ENCODE results near the gene BACE1-AS.
"Not testable (repeated sequence)": the region's sequence is repeated elsewhere in the genome, so short reads cannot be mapped to it uniquely, and the experiment has no call there.

BACE1-AS gene

GRCh38 chr11:117269856-117270255 lies 21.3 kb upstream of the BACE1-AS start:
- DNase-seq (ENCODE audit: insufficient read length, low spot score) (no peak), FAIRE-seq (no peak)
- TF ChIP-seq POLR2AphosphoS5 (IDR thresholded peaks at IDR 0.05; ENCODE audit: low read depth, low read length), result no peak
- no peak for TF ChIP-seq PAX5 (IDR thresholded peaks at IDR 0.05; ENCODE audit: insufficient read depth, low read length, severe bottlenecking)
- TF ChIP-seq POLR2A (IDR thresholded peaks at IDR 0.05; ENCODE audit: low read depth, low read length), result no peak
- TF ChIP-seq SPI1 (IDR thresholded peaks at IDR 0.05; ENCODE audit: low read depth, low read length), result no peak
- no peak for TF ChIP-seq TAF1 (IDR thresholded peaks at IDR 0.05; ENCODE audit: low read depth, low read length)
- no peak for TF ChIP-seq POU2F2 (IDR thresholded peaks at IDR 0.05; ENCODE audit: low read depth, low read length)

- no peak for DNase-seq (ENCODE audit: insufficient read length, low spot score)
- FAIRE-seq, result no peak
- TF ChIP-seq POU2F2 (IDR thresholded peaks at IDR 0.05; ENCODE audit: low read depth, low read length) (no peak), POLR2A (IDR thresholded peaks at IDR 0.05; ENCODE audit: low read depth, low read length) (no peak), POLR2AphosphoS5 (IDR thresholded peaks at IDR 0.05; ENCODE audit: low read depth, low read length) (no peak), PAX5 (IDR thresholded peaks at IDR 0.05; ENCODE audit: insufficient read depth, low read length, severe bottlenecking) (no peak), TAF1 (IDR thresholded peaks at IDR 0.05; ENCODE audit: low read depth, low read length) (no peak), SPI1 (IDR thresholded peaks at IDR 0.05; ENCODE audit: low read depth, low read length) (no peak)
Observed at GRCh38 chr11:117271208-117271607, 19.9 kb upstream of the BACE1-AS start.

- not testable (repeated sequence) for FAIRE-seq; DNase-seq (ENCODE audit: insufficient read length, low spot score)
Observed at GRCh38 chr11:117272175-117272574, 19.0 kb upstream of the BACE1-AS start.

- no peak for DNase-seq (ENCODE audit: insufficient read length, low spot score)
- FAIRE-seq, result no peak
- no peak for TF ChIP-seq POLR2A (IDR thresholded peaks at IDR 0.05; ENCODE audit: low read depth, low read length)
- no peak for TF ChIP-seq POLR2AphosphoS5 (IDR thresholded peaks at IDR 0.05; ENCODE audit: low read depth, low read length)
- TF ChIP-seq PAX5 (IDR thresholded peaks at IDR 0.05; ENCODE audit: insufficient read depth, low read length, severe bottlenecking), result no peak
- TF ChIP-seq SPI1 (IDR thresholded peaks at IDR 0.05; ENCODE audit: low read depth, low read length), result no peak
- TF ChIP-seq TAF1 (IDR thresholded peaks at IDR 0.05; ENCODE audit: low read depth, low read length), result no peak
- TF ChIP-seq POU2F2 (IDR thresholded peaks at IDR 0.05; ENCODE audit: low read depth, low read length), result no peak
Observed at GRCh38 chr11:117273550-117274289, 17.4 kb upstream of the BACE1-AS start.

- DNase-seq (ENCODE audit: insufficient read length, low spot score), result no peak
- FAIRE-seq, result no peak
- no peak for TF ChIP-seq SPI1 (IDR thresholded peaks at IDR 0.05; ENCODE audit: low read depth, low read length)
- no peak for TF ChIP-seq POLR2A (IDR thresholded peaks at IDR 0.05; ENCODE audit: low read depth, low read length)
- TF ChIP-seq TAF1 (IDR thresholded peaks at IDR 0.05; ENCODE audit: low read depth, low read length), result no peak
- TF ChIP-seq POU2F2 (IDR thresholded peaks at IDR 0.05; ENCODE audit: low read depth, low read length), result no peak
- no peak for TF ChIP-seq PAX5 (IDR thresholded peaks at IDR 0.05; ENCODE audit: insufficient read depth, low read length, severe bottlenecking)
- TF ChIP-seq POLR2AphosphoS5 (IDR thresholded peaks at IDR 0.05; ENCODE audit: low read depth, low read length), result no peak
Observed at GRCh38 chr11:117278347-117278746, 12.8 kb upstream of the BACE1-AS start.

- DNase-seq (ENCODE audit: insufficient read length, low spot score) (no peak), FAIRE-seq (no peak)
- no peak for TF ChIP-seq TAF1 (IDR thresholded peaks at IDR 0.05; ENCODE audit: low read depth, low read length)
- TF ChIP-seq POLR2AphosphoS5 (IDR thresholded peaks at IDR 0.05; ENCODE audit: low read depth, low read length), result no peak
- no peak for TF ChIP-seq SPI1 (IDR thresholded peaks at IDR 0.05; ENCODE audit: low read depth, low read length)
- TF ChIP-seq PAX5 (IDR thresholded peaks at IDR 0.05; ENCODE audit: insufficient read depth, low read length, severe bottlenecking), result no peak
- no peak for TF ChIP-seq POU2F2 (IDR thresholded peaks at IDR 0.05; ENCODE audit: low read depth, low read length)
- TF ChIP-seq POLR2A (IDR thresholded peaks at IDR 0.05; ENCODE audit: low read depth, low read length), result no peak
Observed at GRCh38 chr11:117279711-117280376, 11.3 kb upstream of the BACE1-AS start.

- DNase-seq (ENCODE audit: insufficient read length, low spot score), result no peak
- no peak for FAIRE-seq
- TF ChIP-seq POLR2A (IDR thresholded peaks at IDR 0.05; ENCODE audit: low read depth, low read length) (no peak), POLR2AphosphoS5 (IDR thresholded peaks at IDR 0.05; ENCODE audit: low read depth, low read length) (no peak), PAX5 (IDR thresholded peaks at IDR 0.05; ENCODE audit: insufficient read depth, low read length, severe bottlenecking) (no peak), TAF1 (IDR thresholded peaks at IDR 0.05; ENCODE audit: low read depth, low read length) (no peak), SPI1 (IDR thresholded peaks at IDR 0.05; ENCODE audit: low read depth, low read length) (no peak), POU2F2 (IDR thresholded peaks at IDR 0.05; ENCODE audit: low read depth, low read length) (no peak)
Observed at GRCh38 chr11:117281159-117281558, 10.0 kb upstream of the BACE1-AS start.

GRCh38 chr11:117281869-117282268 lies 9.3 kb upstream of the BACE1-AS start:
- DNase-seq (ENCODE audit: insufficient read length, low spot score) (no peak), FAIRE-seq (no peak)
- no peak for TF ChIP-seq SPI1 (IDR thresholded peaks at IDR 0.05; ENCODE audit: low read depth, low read length)
- no peak for TF ChIP-seq POLR2AphosphoS5 (IDR thresholded peaks at IDR 0.05; ENCODE audit: low read depth, low read length)
- TF ChIP-seq POU2F2 (IDR thresholded peaks at IDR 0.05; ENCODE audit: low read depth, low read length), result no peak
- TF ChIP-seq PAX5 (IDR thresholded peaks at IDR 0.05; ENCODE audit: insufficient read depth, low read length, severe bottlenecking), result no peak
- no peak for TF ChIP-seq TAF1 (IDR thresholded peaks at IDR 0.05; ENCODE audit: low read depth, low read length)
- TF ChIP-seq POLR2A (IDR thresholded peaks at IDR 0.05; ENCODE audit: low read depth, low read length), result no peak

GRCh38 chr11:117282956-117283355 lies 8.2 kb upstream of the BACE1-AS start:
- TF ChIP-seq PAX5 (IDR thresholded peaks at IDR 0.05; ENCODE audit: insufficient read depth, low read length, severe bottlenecking), result no peak
- no peak for TF ChIP-seq SPI1 (IDR thresholded peaks at IDR 0.05; ENCODE audit: low read depth, low read length)
- TF ChIP-seq POLR2AphosphoS5 (IDR thresholded peaks at IDR 0.05; ENCODE audit: low read depth, low read length), result no peak
- TF ChIP-seq POLR2A (IDR thresholded peaks at IDR 0.05; ENCODE audit: low read depth, low read length), result no peak
- no peak for TF ChIP-seq TAF1 (IDR thresholded peaks at IDR 0.05; ENCODE audit: low read depth, low read length)
- TF ChIP-seq POU2F2 (IDR thresholded peaks at IDR 0.05; ENCODE audit: low read depth, low read length), result no peak
- no peak for FAIRE-seq
- no peak for DNase-seq (ENCODE audit: insufficient read length, low spot score)
